Heart right ventricle (tissue), 16 donors: Measurements from ENCODE around the gene TBC1D12. TPM values are rescaled to one million over a fixed set of nuclear protein-coding genes. Genes with fewer than 3 reads are reported as not detected.

Experiments
- ATAC-seq, 8 donors: fragments of 200-7000 bp; cut with Tn5 transposase; one replicate each; pipeline ENCODE4 v1.9.1; 2020; ENCODE audit warnings: mild to moderate bottlenecking in 8 of 8, moderate library complexity in 8 of 8, moderate number of reproducible peaks in 1 of 8
- DNase-seq, 2 donors: peaks; one replicate each; pipeline ENCODE4 v3.0.0-alpha.2; 2020
- H3K27ac ChIP-seq, 10 donors: fragments of 200-600 bp; sonication (generic) in 2 of 10; one replicate each; pipeline versions ENCODE4 v1.5.0 to v1.8.0; 2020 to 2022; ENCODE audit warnings: mild to moderate bottlenecking in 3 of 10
- H3K27me3 ChIP-seq, 7 donors: fragments of 200-600 bp; one replicate each; pipeline ENCODE4 v1.8.0; 2021 to 2022; ENCODE audit warnings: mild to moderate bottlenecking in 2 of 7
- H3K36me3 ChIP-seq, 9 donors: fragments of 200-600 bp; sonication (generic) in 1 of 9; one replicate each; pipeline versions ENCODE4 v1.5.0 to v1.8.0; 2020 to 2022; ENCODE audit warnings: mild to moderate bottlenecking in 2 of 9
- H3K4me1 ChIP-seq, 9 donors: fragments of 200-600 bp; sonication (generic) in 1 of 9; one replicate each; pipeline versions ENCODE4 v1.5.0 to v1.8.0; 2020 to 2022; ENCODE audit warnings: mild to moderate bottlenecking in 4 of 9
- H3K4me3 ChIP-seq, 10 donors: fragments of 200-600 bp; sonication (generic) in 2 of 10; one replicate each; pipeline versions ENCODE4 v1.5.0 to v1.8.0; 2020 to 2022; ENCODE audit warnings: mild to moderate bottlenecking in 7 of 10, moderate library complexity in 2 of 10
- H3K9me3 ChIP-seq, 11 donors: fragments of 200-600 bp in 10 of 11; sonication (generic) in 2 of 11; one replicate each; pipeline versions ENCODE4 v1.5.0 to v1.8.0; 2013 to 2022; ENCODE audit warnings: mild to moderate bottlenecking in 2 of 11, control low read depth in 1 of 11, moderate library complexity in 1 of 11
- WGBS, 2 donors: extraction: QIAGEN DNeasy Blood & Tissue Kit; methylation state at CpG; one replicate each; pipeline ENCODE4 v1.1.7; 2013; ENCODE audit warnings: inconsistent platforms in 1 of 2; 5-methylcytosine and 5-hydroxymethylcytosine counted together
- intact Hi-C, 10 donors: fragments of 100-400 bp; cut with DNase I; formaldehyde crosslinking; loops; one replicate each; pipeline versions ENCODE4 v1.11.1 to v1.14.2; 2022
- polyA plus RNA-seq, 2 donors: library from polyadenylated mRNA; stranded (reverse); fragments of 200-250 nt; gene quantifications; one replicate each; pipeline ENCODE4 v1.2.3, GENCODE V29; 2013
- total RNA-seq, 10 donors: library from RNA; stranded (reverse); fragmentation: NEBNext Ultra II Directional in 3 of 10; extraction: Animal tissue kit (Norgen Biotek cat#: 25700) in 3 of 10; gene quantifications; one replicate each; pipeline versions ENCODE4 v1.2.1 to v1.2.4, GENCODE V29; 2021 to 2023
- TF ChIP-seq, protein P1 (sequence below), 9 donors: fragments of 200-600 bp; sonication (generic) in 2 of 9; IDR thresholded peaks; one replicate each; pipeline versions ENCODE4 v1.5.0 to v1.8.0; 2021 to 2022; ENCODE audit warnings: antibody characterized with exemption in 9 of 9, mild to moderate bottlenecking in 5 of 9, moderate library complexity in 1 of 9
- donor health status: Arrhythmogenic right ventricular cardiomyopathy.
- donor health status: ischemic (EF 13 %, LVEDD 7.1; RV severe dilation, severe dysfunction).
- donor health status: healthy with polysubstance abuse.
- donor health status: DM: no; HTN: yes; CAD: no.
- donor health status: DM: no; HTN: no; CAD: no.
- donor health status: ischemic (EF 25% LVEDD 6.9; RV normal size, moderate dysfunction).
- donor health status: ischemic (EF 25% LVEDD 5.7; RV mildly dilated, moderate dysfunction).
- donor health status: healthy.
- donor health status: DM: yes; HTN: yes; CAD: no.
- donor health status: Ischemic cardiomyopathy.
- donor health status: ischemic (EF 35%, LVEDD 5.7; RV mildly dilated, moderate dysfunction).
- donor health status: nonischemic (EF 11% LVEDD 7.7; RV severe dilation, severe dysfunction).
- donor health status: DM: yes; HTN: yes; CAD: no.
- donor health status: PGD.
- donor health status: ischemic (EF 29% LVEDD 5.4; RV normal size, mild dysfunction).
- donor health status: nonischemic (EF 23%, LVEDD 6.1; RV moderate dilation, normal function).

TBC1D12 gene
- total and polyA plus RNA-seq, 12 donors: 3.7 to 22.9 (median 5.0) TPM

GRCh38 chr10:94489976-94490788, 87.8 kb downstream of the TBC1D12 start:
- intact Hi-C loops: no loop called here
- 96 to 98% methylated on average over 3 of the region's 3 CpGs for WGBS, 2 donors
- peaks cover 0 to 28% (median 10%) of the 10 kb centered on the region in 9 donors for H3K4me1 ChIP-seq
- no peaks in the 10 kb centered on the region for H3K27me3 ChIP-seq
- no peak overlapping the region for H3K4me3 ChIP-seq
- ATAC-seq: no peak
- H3K36me3 ChIP-seq: peaks cover 0 to 11% (median 0%) of the 10 kb centered on the region in 9 donors
- peaks cover 0 to 17% (median 0%) of the 10 kb centered on the region in 11 donors for H3K9me3 ChIP-seq
- TF ChIP-seq, protein P1, sequence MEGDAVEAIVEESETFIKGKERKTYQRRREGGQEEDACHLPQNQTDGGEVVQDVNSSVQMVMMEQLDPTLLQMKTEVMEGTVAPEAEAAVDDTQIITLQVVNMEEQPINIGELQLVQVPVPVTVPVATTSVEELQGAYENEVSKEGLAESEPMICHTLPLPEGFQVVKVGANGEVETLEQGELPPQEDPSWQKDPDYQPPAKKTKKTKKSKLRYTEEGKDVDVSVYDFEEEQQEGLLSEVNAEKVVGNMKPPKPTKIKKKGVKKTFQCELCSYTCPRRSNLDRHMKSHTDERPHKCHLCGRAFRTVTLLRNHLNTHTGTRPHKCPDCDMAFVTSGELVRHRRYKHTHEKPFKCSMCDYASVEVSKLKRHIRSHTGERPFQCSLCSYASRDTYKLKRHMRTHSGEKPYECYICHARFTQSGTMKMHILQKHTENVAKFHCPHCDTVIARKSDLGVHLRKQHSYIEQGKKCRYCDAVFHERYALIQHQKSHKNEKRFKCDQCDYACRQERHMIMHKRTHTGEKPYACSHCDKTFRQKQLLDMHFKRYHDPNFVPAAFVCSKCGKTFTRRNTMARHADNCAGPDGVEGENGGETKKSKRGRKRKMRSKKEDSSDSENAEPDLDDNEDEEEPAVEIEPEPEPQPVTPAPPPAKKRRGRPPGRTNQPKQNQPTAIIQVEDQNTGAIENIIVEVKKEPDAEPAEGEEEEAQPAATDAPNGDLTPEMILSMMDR (IDR thresholded peaks at IDR 0.05): no peak
- DNase-seq: no peak
- H3K27ac ChIP-seq: no peak overlapping the region

DNA sequence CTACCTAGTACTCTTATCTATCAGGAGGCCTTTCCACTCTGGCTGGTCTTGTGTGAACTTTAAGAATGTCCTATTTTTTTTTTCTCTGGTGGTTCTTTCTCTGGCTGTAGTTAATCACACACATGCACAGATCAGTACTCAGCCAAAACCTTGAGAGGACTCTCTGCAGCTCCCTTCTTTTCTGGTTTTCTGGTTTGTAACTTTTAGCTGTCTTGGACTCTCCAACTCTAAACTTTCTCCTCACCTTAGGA, 88.4 kb downstream of the TBC1D12 start:
- ATAC-seq: no peak
- Histone ChIP-seq H3K4me3 (no peak overlapping the region), H3K36me3 (peaks cover 0 to 11% (median 0%) of the 10 kb centered on the region in 9 donors), H3K4me1 (peaks cover 0 to 28% (median 10%) of the 10 kb centered on the region in 9 donors), H3K9me3 (peaks cover 0 to 17% (median 0%) of the 10 kb centered on the region in 11 donors), H3K27ac (no peak overlapping the region), H3K27me3 (no peaks in the 10 kb centered on the region)
- DNase-seq: no peak
- intact Hi-C loops: no loop called here
- TF ChIP-seq, protein P1 (IDR thresholded peaks at IDR 0.05): no peak

- Histone ChIP-seq H3K27me3 (no peaks in the 10 kb centered on the region), H3K36me3 (peaks cover 0 to 11% (median 0%) of the 10 kb centered on the region in 9 donors), H3K4me1 (peaks cover 0 to 28% (median 13%) of the 10 kb centered on the region in 9 donors), H3K9me3 (peaks cover 0 to 3% (median 0%) of the 10 kb centered on the region in 11 donors), H3K27ac (no peak overlapping the region), H3K4me3 (no peak overlapping the region)
- TF ChIP-seq, protein P1 (IDR thresholded peaks at IDR 0.05): no peak
- ATAC-seq (no peak), DNase-seq (no peak)
- whole genome bisulfite sequencing, 2 donors: 84 to 94% methylated on average over 2 of the region's 2 CpGs
- intact Hi-C loops: no loop called here
Measured at GRCh38 chr10:94493463-94493862, 91.1 kb downstream of the TBC1D12 start.

DNA sequence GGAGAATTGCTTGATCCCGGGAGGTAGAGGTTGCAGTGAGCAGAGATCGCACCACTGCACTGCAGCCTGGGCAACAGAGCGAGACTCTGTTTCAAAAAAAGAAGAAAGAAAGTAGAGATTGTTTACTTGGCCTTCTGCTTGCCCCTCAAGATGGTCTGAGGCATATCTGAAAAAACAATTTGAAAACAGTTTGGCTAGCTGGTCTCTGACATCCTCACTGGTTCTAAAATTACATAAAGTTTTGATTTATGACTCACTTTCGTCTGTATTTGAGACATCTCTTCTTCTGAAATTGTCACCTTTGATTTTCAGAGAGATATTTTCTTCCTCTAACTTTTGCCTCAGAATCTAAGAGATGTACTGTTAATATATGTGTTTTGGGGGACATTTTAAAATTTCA, 93.7 kb downstream of the TBC1D12 start:
- peaks cover 0 to 23% (median 0%) of the 10 kb centered on the region in 9 donors for H3K36me3 ChIP-seq
- 87 to 91% methylated on average over 4 of the region's 4 CpGs for WGBS, 2 donors
- no peak overlapping the region for H3K4me3 ChIP-seq
- H3K27ac ChIP-seq: no peak overlapping the region
- DNase-seq (no peak), ATAC-seq (no peak)
- H3K4me1 ChIP-seq: peaks cover 0 to 9% (median under 1%) of the 10 kb centered on the region in 9 donors
- peaks cover 0 to 3% (median 0%) of the 10 kb centered on the region in 11 donors for H3K9me3 ChIP-seq
- intact Hi-C loops: no loop called here
- H3K27me3 ChIP-seq: no peaks in the 10 kb centered on the region
- TF ChIP-seq, protein P1 (IDR thresholded peaks at IDR 0.05): no peak
